ENCODE data around the gene CCL19. TPM values are rescaled to one million over a fixed set of nuclear protein-coding genes. Genes with fewer than 3 reads are reported as not detected.

CCL19 gene
- total and polyA plus RNA-seq, 8 donors, result 4.3 to 24.1 (median 7.8) TPM; not detected in 3

DNA sequence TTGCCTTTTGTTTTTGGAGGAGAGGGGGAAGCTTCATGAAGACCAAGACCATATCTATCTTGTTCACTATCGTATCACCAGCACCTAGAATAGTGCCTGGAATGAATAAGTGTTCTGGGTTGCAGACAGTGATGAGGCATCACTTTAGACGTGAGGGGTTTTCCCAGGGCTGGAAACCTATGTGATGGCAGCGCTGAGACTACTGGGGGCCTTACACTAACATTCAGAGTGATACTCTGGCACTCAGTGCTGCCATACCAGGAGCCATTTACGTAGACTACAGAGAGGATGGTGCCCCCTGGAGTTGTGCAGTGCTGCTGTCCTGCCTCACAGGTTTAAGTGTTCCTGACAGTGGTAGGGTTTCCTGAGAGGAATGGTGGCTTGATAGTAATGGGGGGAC is 6.9 kb downstream of the CCL19 start:
- H3K27ac ChIP-seq, result no peak overlapping the region
- DNase-seq, result no peak
- no peaks in the 10 kb centered on the region for H3K9me3 ChIP-seq
- intact Hi-C loops (cut with DNase I; ENCODE audit: low total_unique reads), result no loop called here
- no peak overlapping the region for H3K4me3 ChIP-seq
- peaks cover 0 to 14% (median 6%) of the 10 kb centered on the region in 4 donors for H3K4me1 ChIP-seq
- 81 to 93% (median 88%) methylated on average over 4 of the region's 4 CpGs for WGBS, 5 donors
- TF ChIP-seq, protein P1, sequence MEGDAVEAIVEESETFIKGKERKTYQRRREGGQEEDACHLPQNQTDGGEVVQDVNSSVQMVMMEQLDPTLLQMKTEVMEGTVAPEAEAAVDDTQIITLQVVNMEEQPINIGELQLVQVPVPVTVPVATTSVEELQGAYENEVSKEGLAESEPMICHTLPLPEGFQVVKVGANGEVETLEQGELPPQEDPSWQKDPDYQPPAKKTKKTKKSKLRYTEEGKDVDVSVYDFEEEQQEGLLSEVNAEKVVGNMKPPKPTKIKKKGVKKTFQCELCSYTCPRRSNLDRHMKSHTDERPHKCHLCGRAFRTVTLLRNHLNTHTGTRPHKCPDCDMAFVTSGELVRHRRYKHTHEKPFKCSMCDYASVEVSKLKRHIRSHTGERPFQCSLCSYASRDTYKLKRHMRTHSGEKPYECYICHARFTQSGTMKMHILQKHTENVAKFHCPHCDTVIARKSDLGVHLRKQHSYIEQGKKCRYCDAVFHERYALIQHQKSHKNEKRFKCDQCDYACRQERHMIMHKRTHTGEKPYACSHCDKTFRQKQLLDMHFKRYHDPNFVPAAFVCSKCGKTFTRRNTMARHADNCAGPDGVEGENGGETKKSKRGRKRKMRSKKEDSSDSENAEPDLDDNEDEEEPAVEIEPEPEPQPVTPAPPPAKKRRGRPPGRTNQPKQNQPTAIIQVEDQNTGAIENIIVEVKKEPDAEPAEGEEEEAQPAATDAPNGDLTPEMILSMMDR (IDR thresholded peaks at IDR 0.05), result no peak
- no peak for TF ChIP-seq POLR2AphosphoS5 (IDR thresholded peaks at IDR 0.05)
- TF ChIP-seq POLR2A (IDR thresholded peaks at IDR 0.05), result no peak
- no peak for TF ChIP-seq EP300 (IDR thresholded peaks at IDR 0.05)
- peaks cover 0 to 12% (median 4%) of the 10 kb centered on the region in 4 donors for H3K36me3 ChIP-seq
- no peaks in the 10 kb centered on the region for H3K27me3 ChIP-seq

DNA sequence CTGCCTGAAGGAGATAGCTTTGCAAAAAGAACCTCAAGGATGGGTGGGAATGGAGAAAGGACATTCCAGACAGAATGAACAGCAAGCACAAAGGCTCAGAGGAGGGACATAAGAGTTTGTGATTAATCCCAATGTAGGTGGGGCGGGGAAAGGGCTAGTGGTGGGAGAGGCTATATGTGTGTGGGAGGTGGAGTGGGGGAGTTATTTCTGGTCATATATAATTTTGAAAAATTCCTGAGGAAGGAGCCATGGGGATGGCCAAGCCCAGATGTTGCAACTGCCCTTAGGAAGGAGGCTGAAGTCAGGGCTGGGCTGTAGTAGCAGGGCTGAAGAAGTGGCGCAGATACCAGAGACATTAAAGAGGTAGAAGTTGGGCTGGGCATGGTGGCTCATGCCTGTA is 15.2 kb downstream of the CCL19 start:
- Histone ChIP-seq H3K27me3 (no peaks in the 10 kb centered on the region), H3K4me1 (no peaks in the 10 kb centered on the region), H3K9me3 (no peaks in the 10 kb centered on the region), H3K27ac (no peak overlapping the region), H3K36me3 (peaks cover 0 to 2% (median 0%) of the 10 kb centered on the region in 4 donors), H3K4me3 (no peak overlapping the region)
- intact Hi-C loops (cut with DNase I; ENCODE audit: low total_unique reads), result no loop called here
- DNase-seq, result no peak
- WGBS, 5 donors, result 95 to 100% (median 100%) methylated on average over 2 of the region's 2 CpGs
- TF ChIP-seq, protein P1 (IDR thresholded peaks at IDR 0.05), result no peak
- no peak for TF ChIP-seq POLR2AphosphoS5 (IDR thresholded peaks at IDR 0.05)

DNA sequence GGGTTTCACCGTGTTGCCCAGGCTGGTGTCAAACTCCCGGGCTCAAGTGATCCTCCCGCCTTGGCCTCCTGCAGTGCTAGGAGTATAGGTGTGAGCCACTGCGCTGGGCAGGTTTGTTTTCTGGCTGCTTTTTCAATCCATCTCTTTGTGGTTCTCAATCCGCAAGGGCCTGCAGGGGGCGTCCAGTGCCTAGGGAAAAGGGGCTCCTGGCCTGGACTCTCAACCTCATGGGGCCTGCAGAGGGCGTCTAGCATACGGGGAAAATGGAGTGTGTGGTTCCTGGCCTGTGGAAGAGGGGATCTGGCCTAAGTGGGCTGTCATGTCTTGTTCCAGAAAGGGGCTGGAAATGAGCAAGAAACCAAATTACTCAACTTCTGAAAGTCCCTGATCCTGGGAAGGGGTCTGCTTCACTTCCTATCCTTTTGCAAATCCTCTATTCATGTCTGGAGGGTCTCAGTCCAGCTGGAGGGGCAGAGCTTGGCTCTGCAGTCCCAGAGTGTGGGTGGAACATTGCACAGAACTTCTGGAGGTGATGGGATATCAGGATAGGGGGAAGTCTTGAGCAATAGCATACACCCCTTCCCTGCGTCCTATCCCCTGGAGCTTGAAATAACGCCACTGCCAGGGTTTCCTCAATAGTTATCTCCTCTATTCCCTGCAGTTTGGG is 15.9 kb downstream of the CCL19 start:
- Histone ChIP-seq H3K4me1 (no peaks in the 10 kb centered on the region), H3K36me3 (peaks cover 0 to 2% (median 0%) of the 10 kb centered on the region in 4 donors), H3K27ac (no peak overlapping the region), H3K4me3 (no peak overlapping the region), H3K27me3 (no peaks in the 10 kb centered on the region), H3K9me3 (no peaks in the 10 kb centered on the region)
- intact Hi-C loops (cut with DNase I; ENCODE audit: low total_unique reads), result no loop called here
- TF ChIP-seq EP300 (IDR thresholded peaks at IDR 0.05), result no peak
- TF ChIP-seq, protein P1 (IDR thresholded peaks at IDR 0.05), result peak in 5 of 7 experiments; percentile 29 to 66 (median 44)
- 31 to 55% (median 36%) methylated on average over 10 of the region's 10 CpGs for WGBS, 5 donors
- DNase-seq, result peak; percentile 64 to 88

DNA sequence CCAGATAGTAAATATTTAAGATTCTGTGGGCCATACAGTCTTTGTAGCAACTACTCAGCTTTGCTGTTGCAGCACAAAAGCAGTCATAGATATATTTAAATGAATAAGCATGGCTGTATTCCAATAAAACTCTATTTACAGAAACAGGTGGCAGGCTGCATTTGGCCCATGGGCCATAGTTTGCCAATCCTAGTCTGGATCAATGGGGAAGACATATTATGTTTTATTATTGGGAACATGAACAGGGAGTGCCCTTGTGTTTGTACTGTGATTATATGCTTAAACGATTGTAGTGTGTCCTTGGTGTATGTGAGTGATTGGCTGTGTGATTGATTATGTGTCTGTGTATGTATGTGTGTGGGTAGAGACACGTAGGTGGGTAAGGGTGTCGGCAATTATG is 16.6 kb downstream of the CCL19 start:
- Histone ChIP-seq H3K4me1 (no peaks in the 10 kb centered on the region), H3K27ac (no peak overlapping the region), H3K9me3 (no peaks in the 10 kb centered on the region), H3K4me3 (no peak overlapping the region), H3K27me3 (no peaks in the 10 kb centered on the region), H3K36me3 (peaks cover 0 to 10% (median 2%) of the 10 kb centered on the region in 4 donors)
- intact Hi-C loops (cut with DNase I; ENCODE audit: low total_unique reads), result no loop called here
- TF ChIP-seq POLR2A (IDR thresholded peaks at IDR 0.05) (no peak), EP300 (IDR thresholded peaks at IDR 0.05) (no peak), POLR2AphosphoS5 (IDR thresholded peaks at IDR 0.05) (no peak)
- TF ChIP-seq, protein P1 (IDR thresholded peaks at IDR 0.05), result no peak
- WGBS, 5 donors, result 57 to 72% (median 67%) methylated on average over 3 of the region's 3 CpGs
- DNase-seq, result no peak
